Measurements from ENCODE around the gene SNCAIP. TPM values are rescaled to one million over a fixed set of nuclear protein-coding genes. Genes with fewer than 3 reads are reported as not detected.

Gene SNCAIP
- total RNA-seq, 1 experiment from 2014 or later, result 3.0 TPM

DNA sequence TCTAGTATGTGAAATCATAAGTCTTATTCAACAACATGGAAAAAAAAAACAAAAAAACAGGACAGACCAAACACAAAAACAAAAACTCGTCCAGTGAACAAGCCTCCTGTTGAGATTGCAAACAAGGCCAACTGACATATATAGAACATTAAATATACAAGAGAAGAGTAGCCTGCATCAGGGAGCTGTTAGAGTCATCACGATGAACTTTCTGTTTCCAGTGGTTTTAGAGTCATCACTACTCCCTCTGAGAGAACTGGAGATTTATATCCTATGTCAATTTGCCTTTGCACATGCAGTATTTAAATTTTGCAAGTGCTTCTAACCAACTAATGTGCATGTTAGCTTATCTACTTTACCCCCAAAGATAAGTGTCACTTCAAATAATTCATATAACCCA, 9.9 kb downstream of the SNCAIP start:
- Histone ChIP-seq H3K9ac (ENCODE audit: extremely low read depth, insufficient read length, low read length) (no peak overlapping the region), H3K4me2 (ENCODE audit: insufficient read depth, insufficient read length, low read length) (no peak overlapping the region), H3K79me1 (ENCODE audit: insufficient read depth, low read depth, low read length, poor library complexity, severe bottlenecking) (no peaks in the 10 kb centered on the region), H3T11ph (ENCODE audit: low read length) (no peak overlapping the region), H2BK15ac (ENCODE audit: low read depth, low read length) (no peak overlapping the region), H3K79me2 (ENCODE audit: insufficient read depth, low read length) (no peaks in the 10 kb centered on the region), H3K18ac (ENCODE audit: insufficient read length, low read depth, low read length) (no peak overlapping the region), H3K4me1 (ENCODE audit: insufficient read depth, low read length) (peaks cover 2% of the 10 kb centered on the region; the same call in 1 of the 2 replicates), H2BK20ac (ENCODE audit: low read depth, low read length, poor library complexity, severe bottlenecking) (no peak overlapping the region), H4K8ac (replicated peaks; ENCODE audit: insufficient read length, low read depth, low read length) (no peak overlapping the region), H2BK120ac (ENCODE audit: low read depth, low read length, poor library complexity, severe bottlenecking) (no peak overlapping the region), H3K14ac (ENCODE audit: insufficient read depth, low read length) (no peak overlapping the region), H2BK12ac (ENCODE audit: insufficient read length, low read depth, low read length) (no peak overlapping the region), H2AFZ (ENCODE audit: low read length) (no peak overlapping the region), H3K27me3 (ENCODE audit: insufficient read depth, low read length) (no peaks in the 10 kb centered on the region), H3K23me2 (ENCODE audit: insufficient read length, low read depth, low read length, poor library complexity, severe bottlenecking) (no peaks in the 10 kb centered on the region), H3K9me3 (ENCODE audit: control insufficient read depth, low read depth, low read length) (no peaks in the 10 kb centered on the region), H4K5ac (ENCODE audit: insufficient read length, low read depth, low read length) (no peak overlapping the region), H3K23ac (ENCODE audit: insufficient read length, low read depth, low read length) (no peak overlapping the region), H3K27ac (ENCODE audit: insufficient read length, low read depth, low read length) (no peak overlapping the region), H3K4ac (ENCODE audit: low read depth, low read length) (no peak overlapping the region), H2BK5ac (ENCODE audit: insufficient read length, low read length) (no peak overlapping the region), H3K56ac (ENCODE audit: insufficient read length, low read depth, low read length) (no peak overlapping the region), H2AK5ac (ENCODE audit: insufficient read length, low read length) (no peak overlapping the region), H4K91ac (ENCODE audit: insufficient read length, low read depth, low read length) (no peak overlapping the region), H4K20me1 (ENCODE audit: control insufficient read depth, insufficient read depth, insufficient read length) (no peaks in the 10 kb centered on the region)
- H3K27ac Mint-ChIP-seq, result no peak overlapping the region
- no CpG with 5 or more reads among the region's 2 CpGs for WGBS (ENCODE audit: extremely low coverage, insufficient read length, low lambda C conversion rate)
- TF ChIP-seq, protein P1, sequence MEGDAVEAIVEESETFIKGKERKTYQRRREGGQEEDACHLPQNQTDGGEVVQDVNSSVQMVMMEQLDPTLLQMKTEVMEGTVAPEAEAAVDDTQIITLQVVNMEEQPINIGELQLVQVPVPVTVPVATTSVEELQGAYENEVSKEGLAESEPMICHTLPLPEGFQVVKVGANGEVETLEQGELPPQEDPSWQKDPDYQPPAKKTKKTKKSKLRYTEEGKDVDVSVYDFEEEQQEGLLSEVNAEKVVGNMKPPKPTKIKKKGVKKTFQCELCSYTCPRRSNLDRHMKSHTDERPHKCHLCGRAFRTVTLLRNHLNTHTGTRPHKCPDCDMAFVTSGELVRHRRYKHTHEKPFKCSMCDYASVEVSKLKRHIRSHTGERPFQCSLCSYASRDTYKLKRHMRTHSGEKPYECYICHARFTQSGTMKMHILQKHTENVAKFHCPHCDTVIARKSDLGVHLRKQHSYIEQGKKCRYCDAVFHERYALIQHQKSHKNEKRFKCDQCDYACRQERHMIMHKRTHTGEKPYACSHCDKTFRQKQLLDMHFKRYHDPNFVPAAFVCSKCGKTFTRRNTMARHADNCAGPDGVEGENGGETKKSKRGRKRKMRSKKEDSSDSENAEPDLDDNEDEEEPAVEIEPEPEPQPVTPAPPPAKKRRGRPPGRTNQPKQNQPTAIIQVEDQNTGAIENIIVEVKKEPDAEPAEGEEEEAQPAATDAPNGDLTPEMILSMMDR (conservative IDR thresholded peaks at IDR 0.05), result no peak
- no peaks in the 10 kb centered on the region for H3K9me3 Mint-ChIP-seq
- H3K4me1 Mint-ChIP-seq, result peaks cover 7 to 13% of the 10 kb centered on the region in 2 experiments
- DNase-seq, result no peak
- H3K36me3 Mint-ChIP-seq (ENCODE audit: insufficient read depth in 1 of 3, low read depth in 3 of 3), result no peaks in the 10 kb centered on the region
- peaks cover 2% of the 10 kb centered on the region; the same call in 1 of the 2 replicates for H3K27me3 Mint-ChIP-seq (ENCODE audit: low read depth)
- H3K4me3 Mint-ChIP-seq, result no peak overlapping the region
